NCI-H524 treated with DMSO at 0.1 percent for 48 hours (cell line): ENCODE measurements around the gene IRF2BP1.
"Not testable (repeated sequence)": the region's sequence is repeated elsewhere in the genome, so short reads cannot be mapped to it uniquely, and the experiment has no call there.

Experiments used
- DNase-seq: peaks from one replicate; lab custom pipeline; 2025; lab: John Stamatoyannopoulos, UW

IRF2BP1 gene

DNA sequence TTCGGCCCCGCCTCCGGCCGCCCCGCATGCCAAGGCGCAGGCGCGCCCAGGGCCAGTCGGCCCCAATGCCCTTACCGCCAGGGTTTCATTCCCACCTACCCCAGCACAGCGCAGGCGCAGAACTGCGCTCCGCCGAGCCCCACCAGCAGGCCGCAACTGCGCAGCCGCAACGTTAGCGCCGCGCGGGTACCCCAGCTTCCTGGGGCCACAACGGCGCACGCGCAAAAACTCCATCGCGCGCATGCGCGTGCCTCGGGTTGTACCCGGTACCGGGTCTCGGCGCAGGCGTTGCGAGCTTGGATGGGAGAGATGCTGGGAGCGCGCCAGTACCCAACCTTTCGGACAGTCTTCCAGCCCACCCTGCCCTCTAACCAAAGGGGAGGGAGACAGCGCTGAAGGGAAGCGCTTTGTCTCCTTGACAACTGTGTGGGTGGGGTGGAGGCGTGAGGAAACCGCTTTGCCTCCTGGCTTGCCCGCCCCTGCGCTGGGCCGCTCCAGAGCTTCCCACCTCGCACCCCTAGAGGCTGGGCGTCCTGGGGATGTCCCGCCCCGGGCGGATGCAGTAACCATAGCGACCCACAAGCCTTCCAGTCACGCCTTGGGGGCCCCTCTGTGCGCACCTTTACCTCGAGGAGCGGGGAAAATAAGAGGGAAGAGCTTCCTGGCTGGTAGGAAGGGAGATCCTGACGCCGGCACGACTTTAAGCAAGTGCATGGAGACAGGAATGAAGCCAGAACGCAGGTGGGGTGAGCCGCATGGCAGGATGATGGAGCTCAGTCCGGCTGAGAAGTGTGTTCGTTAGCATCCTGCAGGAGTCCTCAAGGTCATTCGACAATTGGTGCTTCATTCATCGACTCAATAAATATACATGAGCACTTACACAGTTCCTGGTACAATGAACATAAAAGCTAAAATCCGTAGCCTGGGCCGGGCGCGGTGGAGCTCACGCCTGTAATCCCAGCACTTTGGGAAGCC lies 17.0 kb upstream of the IRF2BP1 start:
- peak; percentile 43 for DNase-seq

GRCh38 chr19:45901912-45902650 lies 16.1 kb upstream of the IRF2BP1 start, which contains the start of gene MYPOP:
TSS of gene MYPOP (minus strand) at chr19:45902613. CDS start at chr19:45901773, 840 bp downstream.
- DNase-seq = no peak

DNA sequence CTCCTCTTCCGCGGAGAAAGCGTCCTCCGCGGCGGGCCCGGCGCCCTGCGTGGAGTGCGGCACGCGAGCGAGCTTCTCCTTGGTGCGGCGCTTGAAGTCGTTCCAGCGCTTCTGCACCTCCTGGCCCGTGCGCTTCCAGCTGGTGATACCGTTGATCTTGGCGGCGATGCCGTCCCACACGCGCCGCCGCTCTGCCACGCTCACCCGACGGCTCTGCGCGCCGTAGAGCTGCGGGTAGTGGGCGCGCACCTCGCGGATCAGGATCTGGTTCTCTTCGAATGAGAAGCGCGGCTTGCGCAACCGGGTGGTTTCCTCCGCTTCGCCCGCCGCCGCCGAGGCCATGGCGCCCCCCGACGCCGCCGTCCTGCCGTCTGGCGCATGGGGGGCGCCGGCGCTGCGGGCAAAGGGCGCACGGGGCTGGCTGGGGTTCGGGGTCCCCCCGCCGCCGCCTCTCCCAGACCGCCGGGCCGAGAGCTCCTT lies 15.5 kb upstream of the IRF2BP1 start:
- no peak for DNase-seq

DNA sequence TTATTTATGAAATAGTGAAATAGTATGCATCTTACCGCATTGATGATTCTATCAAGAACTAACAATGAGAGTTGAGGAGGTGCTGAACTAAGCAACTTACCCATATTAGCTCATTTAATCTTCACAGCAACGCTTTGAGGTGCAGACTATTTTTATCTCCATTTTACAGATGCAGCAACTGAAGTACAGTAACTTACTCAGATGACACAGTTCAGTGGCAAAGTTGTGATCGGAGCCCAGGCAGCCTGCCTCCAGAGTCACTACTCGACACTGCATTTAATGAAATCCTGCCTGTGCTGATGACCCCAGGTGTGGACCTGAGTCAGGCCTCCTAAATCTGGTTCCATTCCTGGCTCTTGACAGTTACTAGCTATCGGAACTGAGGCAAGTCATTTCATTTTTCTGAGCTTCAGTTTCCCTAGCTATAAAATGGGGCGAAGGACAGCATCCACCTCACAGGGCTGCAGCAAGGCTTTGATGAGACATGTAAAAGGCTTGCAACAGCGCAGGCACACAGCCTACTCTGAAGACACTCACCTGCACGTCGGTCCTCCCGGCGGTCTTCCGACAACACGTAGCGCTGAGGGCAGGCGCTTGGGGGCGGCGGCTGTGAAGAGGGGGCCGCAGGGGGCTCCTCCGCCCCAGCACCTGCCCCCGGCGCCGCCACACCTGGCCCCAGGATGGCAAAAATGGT lies 14.9 kb upstream of the IRF2BP1 start:
- DNase-seq = no peak

GRCh38 chr19:45899919-45900589 lies 14.1 kb upstream of the IRF2BP1 start:
- no peak for DNase-seq

DNA sequence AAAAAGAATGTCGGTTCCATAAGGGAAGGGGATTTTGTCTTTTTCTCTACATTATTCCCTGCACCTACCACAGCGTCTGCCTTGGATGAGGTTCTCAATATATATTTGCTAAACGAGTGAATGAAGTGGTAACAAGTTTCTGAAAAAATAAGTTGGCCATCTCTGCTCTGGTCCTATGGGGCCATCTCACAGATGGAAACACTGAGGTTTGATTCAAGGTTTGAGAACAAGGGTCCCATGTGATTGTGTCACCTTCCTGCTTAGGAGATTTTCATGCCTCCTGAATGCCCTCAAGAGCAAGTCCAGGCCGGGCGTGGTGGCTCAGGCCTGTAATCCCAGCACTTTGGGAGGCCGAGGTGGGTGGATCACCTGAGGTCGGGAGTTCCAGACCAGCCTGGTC lies 13.3 kb upstream of the IRF2BP1 start:
- DNase-seq = no peak

DNA sequence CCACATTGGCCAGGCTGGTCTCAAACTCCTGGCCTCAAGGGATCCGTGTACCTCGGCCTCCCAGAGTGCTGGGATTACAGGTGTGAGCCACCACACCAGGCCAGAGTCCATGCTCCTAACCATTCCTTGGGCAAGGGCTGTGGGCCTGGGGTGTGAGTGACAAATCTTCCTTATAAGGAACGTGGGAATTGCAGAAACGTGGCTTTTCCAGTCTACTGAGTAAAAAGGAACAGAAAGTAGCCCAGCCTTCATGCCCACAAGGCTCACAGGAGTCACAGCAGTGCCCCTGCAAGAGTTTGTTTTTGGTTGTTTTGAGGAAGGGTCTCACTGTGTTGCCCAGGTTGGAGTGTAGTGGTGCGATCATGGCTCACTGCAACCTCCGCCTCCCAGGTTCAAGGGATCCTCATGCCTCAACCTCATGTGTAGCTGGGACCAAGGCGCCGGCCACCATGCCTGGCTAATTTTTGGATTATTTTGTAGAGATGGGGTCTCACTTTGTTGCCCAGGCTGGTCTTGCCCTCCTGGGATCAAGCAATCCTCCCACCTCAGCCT lies 11.4 kb upstream of the IRF2BP1 start:
- DNase-seq = no peak

DNA sequence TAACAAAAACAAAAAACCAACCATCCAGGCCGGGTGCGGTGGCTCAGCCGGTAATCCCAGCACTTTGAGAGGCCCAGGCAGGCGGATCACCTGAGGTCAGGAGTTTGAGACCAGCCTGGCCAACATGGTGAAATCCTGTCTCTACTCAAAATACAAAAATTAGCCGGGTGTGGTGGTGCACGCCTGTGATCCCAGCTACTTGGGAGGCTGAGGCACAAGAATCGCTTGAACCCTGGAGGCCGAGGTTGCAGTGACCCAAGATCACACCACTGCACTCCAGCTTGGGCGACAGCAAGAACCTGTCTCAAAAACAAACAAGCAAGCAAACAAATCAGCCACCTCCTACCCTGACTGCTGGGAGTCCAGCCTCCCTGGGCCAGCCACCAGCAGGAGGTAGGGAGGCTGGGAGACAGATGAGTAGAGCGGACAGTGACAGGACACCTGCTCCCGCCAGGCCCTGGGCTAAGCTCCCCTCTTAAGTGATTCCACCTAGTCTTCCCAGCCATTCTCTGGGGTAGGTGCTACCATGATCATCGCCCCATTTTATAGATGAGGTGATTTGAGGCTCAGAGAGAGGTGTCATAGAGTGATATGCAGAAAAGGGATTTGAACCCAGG lies 10.2 kb upstream of the IRF2BP1 start:
- DNase-seq = not testable (repeated sequence)

DNA sequence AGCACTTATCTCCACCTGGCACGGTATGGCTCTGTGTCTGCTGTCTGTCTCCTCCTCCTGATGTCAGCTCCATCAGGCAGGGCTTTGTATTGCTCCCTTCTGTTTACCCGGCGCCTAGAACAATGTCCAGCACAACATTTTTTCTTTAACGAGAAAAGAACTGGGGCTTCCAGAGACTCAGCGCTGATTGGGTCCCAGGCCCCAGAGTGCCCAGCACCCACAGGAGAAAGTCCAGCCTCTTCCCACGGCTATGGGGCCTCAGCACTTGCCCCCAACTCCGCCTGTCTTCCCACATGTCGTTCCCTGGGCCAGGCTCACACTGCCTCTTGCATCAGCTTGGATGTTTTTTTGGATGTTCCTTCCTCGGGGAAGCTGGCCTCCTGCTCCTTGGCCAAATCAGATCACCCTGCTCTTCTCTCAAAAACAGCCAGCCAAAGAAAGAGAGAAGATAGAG lies 9.6 kb upstream of the IRF2BP1 start:
- DNase-seq = no peak

DNA sequence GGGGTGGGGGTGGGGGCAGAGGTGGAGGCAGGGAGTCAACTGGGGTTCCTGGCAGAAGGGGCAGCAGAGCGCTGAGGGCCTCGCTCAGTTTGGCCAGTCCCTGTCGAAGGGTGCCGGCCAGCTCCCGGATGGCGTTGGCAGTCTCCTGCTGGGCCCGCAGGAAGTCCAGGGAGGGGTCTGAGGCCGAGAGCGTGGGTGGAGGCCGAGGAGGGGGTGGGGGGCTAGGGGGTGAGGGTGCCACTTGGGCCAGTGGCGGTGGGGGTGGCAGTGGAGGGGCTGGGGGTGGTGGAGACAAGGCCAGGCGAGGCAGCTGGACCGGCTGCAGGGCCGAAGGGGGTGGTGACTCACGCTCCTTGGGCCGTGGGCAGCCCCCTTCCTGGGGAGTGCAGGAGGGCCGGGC lies 4.9 kb upstream of the IRF2BP1 start:
- no peak for DNase-seq

DNA sequence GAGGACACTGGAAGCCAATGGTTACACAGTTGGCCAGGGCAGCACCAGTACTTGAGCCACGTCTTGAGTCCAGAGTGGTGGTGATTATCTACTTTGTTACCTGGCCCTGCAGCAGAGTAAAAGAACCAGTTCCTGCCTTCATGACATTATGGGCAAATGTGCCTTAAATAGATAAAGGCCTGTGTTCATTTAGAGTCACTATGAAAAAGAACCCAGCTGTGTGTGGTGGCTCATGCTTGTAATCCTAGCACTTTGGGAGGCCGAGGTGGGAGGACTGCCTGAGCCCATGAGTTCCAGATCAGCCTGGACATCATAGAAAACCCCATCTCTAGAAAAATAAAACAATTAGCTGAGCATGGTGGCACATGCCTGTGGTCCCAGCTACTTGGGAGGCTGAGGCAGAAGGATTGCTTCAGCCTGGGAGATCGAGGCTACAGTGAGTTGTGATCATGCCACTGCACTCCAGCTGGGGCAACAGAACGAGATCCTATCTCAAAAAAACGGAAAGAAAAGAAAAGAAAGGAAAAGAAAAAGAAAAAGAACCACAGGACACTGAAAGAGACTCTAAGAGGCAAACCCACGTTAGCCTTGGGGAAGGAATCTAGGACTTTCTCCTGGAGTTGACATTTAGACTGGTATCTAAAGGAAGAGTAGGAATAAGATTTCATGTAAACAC lies 3.4 kb upstream of the IRF2BP1 start:
- DNase-seq = no peak

GRCh38 chr19:45887200-45887710 lies 1.3 kb upstream of the IRF2BP1 start:
- no peak for DNase-seq

DNA sequence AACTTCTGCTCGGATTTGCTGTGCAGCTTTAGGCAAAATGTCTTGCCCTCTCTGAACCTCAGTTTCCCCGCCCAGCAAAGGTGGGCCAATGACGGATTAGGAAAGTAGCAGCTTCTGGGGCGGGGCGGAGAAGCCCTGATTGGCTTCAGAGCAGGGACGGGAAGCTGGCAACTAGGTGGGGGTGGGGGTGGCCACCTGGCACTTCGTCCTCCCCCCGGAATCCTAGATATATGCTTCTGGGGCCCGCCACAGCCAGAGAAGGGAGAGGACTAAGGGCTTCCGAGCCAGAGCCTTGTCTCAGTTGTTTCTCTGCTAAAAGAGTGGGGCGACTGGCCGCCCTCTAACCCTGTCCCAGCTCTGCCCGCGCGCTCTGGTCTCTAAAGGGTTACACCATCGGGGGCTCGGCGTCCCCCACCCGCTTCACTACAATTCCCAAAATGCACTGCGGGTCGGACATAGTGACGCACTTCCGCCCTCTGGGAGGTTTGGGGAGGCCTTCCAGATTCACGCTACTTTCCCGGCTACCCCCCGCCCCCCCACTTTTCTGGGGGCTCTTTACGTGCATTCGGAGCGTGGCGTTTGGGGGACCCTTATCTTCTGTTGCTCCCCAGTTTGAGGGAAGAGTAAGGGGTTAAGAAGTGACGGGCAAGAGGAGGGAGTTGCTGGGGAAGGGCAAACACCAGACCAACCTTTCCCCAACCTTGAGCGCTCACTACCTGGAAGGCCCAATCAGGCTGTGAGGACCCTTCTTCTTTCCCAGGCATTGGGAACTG lies 672 bp upstream of the IRF2BP1 start:
- DNase-seq = peak; percentile 54

- no peak for DNase-seq
These were observed 1.0 kb downstream of the IRF2BP1 start for GRCh38 chr19:45884682-45885555.

GRCh38 chr19:45883881-45884681 lies 1.9 kb downstream of the IRF2BP1 start:
- DNase-seq = no peak

GRCh38 chr19:45883586-45883880 lies 2.4 kb downstream of the IRF2BP1 start:
- DNase-seq = no peak
